Skin epidermis (tissue), 12 donors: ENCODE results near the gene LRBA.

Source experiments
- H3K27ac ChIP-seq, 21 experiments: fragments of 200-600 bp; sonication (generic) in 11 of 21; one replicate each; pipeline ENCODE4 v1.5.0; 2020; ENCODE audit warnings: mild to moderate bottlenecking in 3 of 21, inconsistent platforms in 2 of 21, moderate library complexity in 2 of 21
- H3K4me3 ChIP-seq, 7 experiments: fragments of 200-600 bp; sonication (generic) in 2 of 7; one replicate each; pipeline ENCODE4 v1.5.0; 2020; ENCODE audit warnings: inconsistent platforms in 2 of 7, mild to moderate bottlenecking in 2 of 7, moderate library complexity in 1 of 7

The LRBA gene

GRCh38 chr4:150297861-150298474 lies 717.1 kb downstream of the LRBA start:
- H3K4me3 ChIP-seq, result no peak overlapping the region
- no peak overlapping the region for H3K27ac ChIP-seq

DNA sequence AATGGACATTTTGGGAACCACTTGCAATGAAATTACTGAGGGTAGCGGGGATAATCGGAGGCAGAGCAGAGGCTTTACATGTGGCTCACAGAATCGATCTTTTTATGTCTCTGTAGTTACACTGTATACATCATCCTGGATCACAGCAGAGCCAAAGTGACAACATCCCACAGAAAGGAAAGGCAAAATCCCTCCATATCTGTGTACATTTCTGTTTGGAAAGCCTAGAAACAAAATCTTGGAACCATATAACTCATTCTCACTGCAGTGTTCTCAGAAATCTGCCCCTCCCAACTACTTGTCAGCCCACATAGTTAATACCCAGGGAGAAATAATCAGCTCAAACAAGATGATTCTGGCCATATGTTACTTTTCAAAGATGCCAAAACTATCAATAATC lies 725.2 kb downstream of the LRBA start:
- Histone ChIP-seq H3K27ac (no peak overlapping the region), H3K4me3 (no peak overlapping the region)

DNA sequence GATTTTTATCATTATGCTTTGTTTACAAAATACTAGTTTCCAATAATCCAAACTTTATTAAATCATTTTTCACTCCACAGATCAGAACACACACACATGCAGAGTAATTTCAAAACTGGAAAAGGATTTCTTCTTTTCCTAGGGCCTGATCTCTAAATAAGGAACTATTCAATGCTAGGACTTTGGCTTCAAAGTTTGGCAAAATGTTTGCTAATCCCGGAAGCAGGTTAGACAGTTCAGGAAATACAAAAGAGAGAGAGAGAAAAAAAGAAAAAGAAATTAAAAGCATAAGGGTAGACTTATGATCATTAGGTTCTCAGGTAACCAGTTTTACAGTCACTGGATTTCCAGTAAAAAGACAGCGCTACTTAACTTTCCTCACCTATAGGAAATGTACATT lies 725.9 kb downstream of the LRBA start:
- Histone ChIP-seq H3K4me3 (no peak overlapping the region), H3K27ac (no peak overlapping the region)

GRCh38 chr4:150286656-150287055 lies 728.4 kb downstream of the LRBA start:
- no peak overlapping the region for H3K27ac ChIP-seq
- H3K4me3 ChIP-seq, result no peak overlapping the region

- H3K4me3 ChIP-seq, result no peak overlapping the region
- H3K27ac ChIP-seq, result peak overlapping the region in 3 of 21 experiments; percentile 1 to 11 (median 2)
These were observed 731.4 kb downstream of the LRBA start for GRCh38 chr4:150283689-150284088.

- H3K4me3 ChIP-seq, result no peak overlapping the region
These were observed 734.1 kb downstream of the LRBA start for GRCh38 chr4:150280975-150281374.

DNA sequence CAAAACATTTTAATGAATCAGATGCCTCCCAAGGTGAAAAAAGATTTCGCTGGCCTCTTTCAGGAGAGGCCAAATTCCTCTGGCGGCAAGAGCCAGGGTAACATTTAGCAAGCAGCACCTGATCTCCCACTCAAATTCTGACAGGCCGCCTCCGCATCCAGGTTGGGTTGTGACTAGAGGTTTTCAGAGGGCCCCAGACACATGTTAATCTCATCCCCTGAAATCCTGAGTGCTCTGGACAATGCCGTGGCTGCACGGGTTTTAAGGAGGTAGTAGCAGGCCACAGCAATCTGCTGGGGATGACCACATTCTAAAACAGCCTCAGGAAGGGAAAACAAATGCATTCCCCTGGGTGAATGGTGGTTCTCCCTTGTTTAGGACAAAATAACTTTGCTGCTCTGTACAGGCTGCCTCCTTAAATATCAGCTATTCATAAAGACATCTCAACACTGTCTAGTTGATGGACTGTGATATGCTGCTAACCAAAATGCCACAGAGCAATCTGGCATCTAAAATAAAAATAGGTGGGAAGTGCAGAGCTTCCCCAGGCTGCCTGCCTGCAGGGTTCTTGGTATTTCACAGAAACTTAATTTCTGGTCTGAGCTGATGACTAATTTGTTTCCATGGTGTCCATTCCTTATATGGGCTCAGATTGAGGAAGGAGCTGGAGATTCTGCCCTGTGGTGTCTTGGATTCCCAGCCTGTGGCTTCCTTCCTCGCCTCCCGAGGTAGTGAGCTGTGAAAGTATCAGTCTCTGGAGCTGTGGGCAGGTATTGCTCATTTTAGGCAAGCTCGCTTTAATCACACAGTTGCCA lies 734.8 kb downstream of the LRBA start:
- no peak overlapping the region for H3K4me3 ChIP-seq
- peak overlapping the region in 9 of 21 experiments; percentile 7 to 75 (median 46) for H3K27ac ChIP-seq

More at GRCh38 chr4:150280975-150281374, 734.1 kb downstream of the LRBA start:
- H3K27ac ChIP-seq, result peak overlapping the region in 7 of 21 experiments; percentile 8 to 75 (median 46)

DNA sequence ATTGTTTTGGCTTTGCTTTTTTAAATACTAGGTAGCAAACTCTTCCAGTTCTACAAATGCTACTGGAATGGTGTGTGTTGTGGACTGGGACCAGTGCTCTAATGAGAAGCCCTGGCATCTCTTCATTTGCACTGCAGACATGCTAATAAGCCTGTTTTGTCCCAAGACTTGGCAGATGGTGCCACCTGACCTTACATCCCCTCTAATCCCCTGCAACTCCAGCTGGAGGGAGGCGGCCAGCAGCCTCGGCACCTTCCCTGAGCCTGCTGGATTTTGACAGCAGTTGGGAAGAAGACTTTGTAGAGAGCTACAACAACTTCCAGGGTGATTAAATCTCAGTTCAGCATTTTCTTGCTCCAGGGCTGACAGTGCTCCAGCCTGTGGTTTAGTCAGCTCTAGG lies 736.9 kb downstream of the LRBA start:
- no peak overlapping the region for H3K4me3 ChIP-seq
- peak overlapping the region in 1 of 21 experiments; percentile 51 for H3K27ac ChIP-seq

DNA sequence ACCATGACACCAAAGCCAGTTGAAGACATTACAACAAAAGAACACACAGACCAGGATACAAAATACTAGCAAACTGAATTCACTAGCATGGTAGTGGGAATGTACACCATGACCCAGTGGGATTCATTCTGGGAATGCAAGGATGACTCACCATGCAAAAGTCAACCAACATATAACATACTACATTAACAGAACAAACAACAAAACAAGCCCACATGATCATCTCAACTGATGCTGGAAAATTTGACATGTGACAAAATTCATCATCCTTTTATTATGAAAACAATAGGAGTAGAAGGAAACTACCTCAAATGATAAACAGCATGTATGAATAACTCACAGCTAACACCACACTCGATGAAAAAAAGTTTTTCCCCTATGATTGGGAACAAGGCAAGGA lies 746.6 kb downstream of the LRBA start:
- Histone ChIP-seq H3K27ac (no peak overlapping the region), H3K4me3 (no peak overlapping the region)

DNA sequence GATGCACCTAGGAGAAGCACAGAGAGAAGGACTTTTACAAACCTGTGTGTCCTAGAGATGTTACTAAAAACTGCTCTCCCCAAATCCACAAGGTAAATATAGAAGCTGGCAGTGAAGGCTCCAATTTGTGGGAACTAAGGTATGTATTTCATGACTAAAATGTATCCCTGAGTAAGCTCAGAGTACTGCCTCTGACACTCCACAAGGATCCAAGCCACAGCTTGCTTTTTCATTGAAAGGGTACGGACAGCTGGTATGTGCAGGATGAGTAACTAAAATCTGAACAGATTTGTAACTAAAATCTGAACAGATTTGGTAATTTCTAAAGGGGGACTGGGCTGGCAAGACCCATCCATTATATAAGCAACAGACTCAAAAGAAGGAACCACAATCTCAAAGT lies 749.3 kb downstream of the LRBA start:
- Histone ChIP-seq H3K27ac (no peak overlapping the region), H3K4me3 (no peak overlapping the region)

DNA sequence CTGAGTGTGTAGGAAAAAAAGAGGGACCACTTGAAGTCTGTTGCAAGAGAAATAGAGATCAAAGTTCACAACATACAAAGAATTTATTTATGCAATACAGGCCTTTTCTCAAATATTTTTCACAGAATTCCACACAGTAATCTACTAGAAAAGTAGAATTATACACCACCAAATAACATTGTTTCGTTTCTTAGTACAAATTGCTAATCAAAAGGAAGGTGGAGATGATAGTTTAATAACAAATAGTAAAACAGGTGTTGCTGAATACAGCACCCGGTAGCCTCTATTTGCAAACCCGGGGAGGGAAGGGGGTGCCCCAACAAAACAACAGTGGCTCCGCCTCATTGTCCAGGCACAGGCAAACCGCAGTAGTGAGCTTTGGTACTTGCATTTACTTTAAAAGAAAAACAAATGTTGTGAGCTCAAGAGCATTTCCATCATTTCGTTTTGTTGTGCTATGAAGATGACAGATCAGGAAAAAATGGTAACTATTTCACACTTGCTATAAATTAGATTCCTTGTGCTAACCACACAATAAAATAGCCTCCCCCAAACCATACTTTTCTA lies 750.4 kb downstream of the LRBA start:
- H3K27ac ChIP-seq, result no peak overlapping the region
- no peak overlapping the region for H3K4me3 ChIP-seq

DNA sequence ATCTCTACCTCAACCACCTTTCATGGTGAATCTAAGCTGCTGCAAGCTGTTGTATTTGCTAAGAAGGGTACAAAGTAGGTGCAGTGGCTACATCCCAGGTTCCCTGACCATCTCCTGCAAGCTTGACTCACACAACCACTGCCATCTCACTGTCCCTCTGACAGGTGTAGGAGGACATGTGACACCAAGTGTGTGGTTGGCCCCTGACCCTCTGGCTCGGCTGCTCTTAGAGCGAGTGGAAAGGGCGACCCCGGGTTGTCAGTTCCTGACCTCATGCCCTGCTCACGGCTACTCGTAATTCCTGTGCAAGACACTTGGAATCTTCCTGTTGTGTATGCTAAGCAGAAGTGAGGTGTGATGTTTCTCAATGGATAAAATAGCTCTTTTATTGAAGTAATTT lies 752.5 kb downstream of the LRBA start:
- Histone ChIP-seq H3K4me3 (no peak overlapping the region), H3K27ac (no peak overlapping the region)

DNA sequence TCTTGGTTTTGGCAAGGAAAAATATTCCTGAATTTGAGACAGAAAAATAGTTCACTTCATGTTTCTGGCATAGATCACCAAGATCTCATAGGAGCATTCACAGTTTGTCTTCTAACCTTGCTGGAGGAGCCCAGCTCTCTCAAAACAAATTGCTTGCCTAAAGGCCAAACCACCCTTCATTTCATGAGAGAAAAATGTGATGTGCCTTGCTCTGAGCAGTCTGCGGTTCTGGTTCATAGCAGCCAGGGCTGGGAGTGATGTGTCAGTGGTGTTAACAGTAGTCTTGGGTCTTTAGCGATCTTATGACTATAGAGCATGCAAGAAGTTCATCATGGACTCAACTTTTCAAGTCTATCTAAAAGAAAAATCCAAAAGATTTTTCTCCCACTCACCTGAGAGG lies 753.5 kb downstream of the LRBA start:
- Histone ChIP-seq H3K27ac (no peak overlapping the region), H3K4me3 (no peak overlapping the region)

- no peak overlapping the region for H3K27ac ChIP-seq
- no peak overlapping the region for H3K4me3 ChIP-seq
These were observed 755.1 kb downstream of the LRBA start for GRCh38 chr4:150259861-150260567.

GRCh38 chr4:150258569-150258968 lies 756.5 kb downstream of the LRBA start:
- no peak overlapping the region for H3K4me3 ChIP-seq
- no peak overlapping the region for H3K27ac ChIP-seq

- H3K4me3 ChIP-seq, result no peak overlapping the region
- H3K27ac ChIP-seq, result no peak overlapping the region
These were observed 758.0 kb downstream of the LRBA start for GRCh38 chr4:150256841-150257730.

DNA sequence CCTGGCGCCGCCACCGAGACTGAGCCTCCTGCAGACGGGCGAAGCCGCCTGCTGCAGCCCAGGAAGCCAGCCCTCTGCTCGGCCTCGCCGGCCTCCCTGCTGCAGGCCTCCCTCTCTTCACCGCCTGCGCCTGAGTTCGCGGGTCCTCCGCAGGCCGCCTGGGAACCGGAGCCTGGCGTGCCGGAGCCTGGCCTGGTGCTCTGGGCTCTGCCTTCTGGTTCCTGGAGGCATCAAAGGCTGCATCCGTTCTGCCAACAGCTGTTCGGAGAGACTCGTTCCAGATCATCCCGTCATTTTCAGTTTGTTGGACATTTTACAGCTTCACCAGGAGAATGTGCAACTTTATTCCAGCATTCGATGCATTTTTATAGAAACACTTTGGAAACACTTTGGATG lies 758.9 kb downstream of the LRBA start:
- Histone ChIP-seq H3K4me3 (no peak overlapping the region), H3K27ac (no peak overlapping the region)

- Histone ChIP-seq H3K4me3 (no peak overlapping the region), H3K27ac (no peak overlapping the region)
These were observed 759.4 kb downstream of the LRBA start for GRCh38 chr4:150255610-150256224.

- H3K4me3 ChIP-seq, result no peak overlapping the region
- no peak overlapping the region for H3K27ac ChIP-seq
These were observed 761.0 kb downstream of the LRBA start for GRCh38 chr4:150253965-150254630.
